AG04449 (cell line): ENCODE measurements around the gene ARHGAP26.

Source experiments
- CTCF ChIA-PET: fragments of 350-600 bp; formaldehyde crosslinking; extraction: SDS; loops from one replicate; lab custom pipeline; 2021; ENCODE audit warnings: antibody characterized with exemption; lab: Yijun Ruan, JAX
- POLR2A ChIA-PET: fragments of 400-600, 350-600 bp; formaldehyde crosslinking; extraction: SDS; loops from one replicate; lab custom pipeline; 2020; ENCODE audit warnings: antibody characterized with exemption, inconsistent platforms; lab: Yijun Ruan, JAX
- DNase-seq: peaks from one replicate; pipeline ENCODE4 v3.0.0-alpha.2; 2010; ENCODE audit warnings: low read depth, low spot score
- H3K4me3 ChIP-seq: 2 replicates; pipeline ENCODE4 v1.5.1; 2011; ENCODE audit warnings: low read depth, mild to moderate bottlenecking, control low read depth, low read length
- CTCF ChIP-seq: IDR thresholded peaks from one replicate; pipeline ENCODE4 v1.5.1; 2011; ENCODE audit warnings: mild to moderate bottlenecking, moderate library complexity, low read length, control low read depth, inconsistent platforms; ENCODE audit not compliant: insufficient read depth; ENCODE audit errors: missing control alignments

Gene ARHGAP26

GRCh38 chr5:142816531-142817430, 46.6 kb downstream of the ARHGAP26 start:
- no peak for TF ChIP-seq CTCF
- peak; percentile 29 for DNase-seq
- CTCF ChIA-PET, result no interaction called here

GRCh38 chr5:142817949-142818431, 47.8 kb downstream of the ARHGAP26 start:
- POLR2A ChIA-PET, result no interaction called here
- no peak overlapping the region for H3K4me3 ChIP-seq
- no peak for DNase-seq
- CTCF ChIA-PET, result interaction anchor here (0.6 to 0.9 kb wide), 3 partner anchors 10 to 105 kb away, joined by 3 read pairs; no protein-coding TSS in a partner anchor
- TF ChIP-seq CTCF, result no peak

More at GRCh38 chr5:142816531-142817430, 46.6 kb downstream of the ARHGAP26 start:
- POLR2A ChIA-PET, result no interaction called here
- no peak overlapping the region for H3K4me3 ChIP-seq

GRCh38 chr5:142819292-142819691, 49.1 kb downstream of the ARHGAP26 start:
- no peak overlapping the region for H3K4me3 ChIP-seq
- DNase-seq, result no peak
- TF ChIP-seq CTCF, result no peak
- CTCF ChIA-PET, result no interaction called here
- POLR2A ChIA-PET, result no interaction called here

GRCh38 chr5:142819825-142820224, 49.6 kb downstream of the ARHGAP26 start:
- CTCF ChIA-PET, result no interaction called here
- POLR2A ChIA-PET, result no interaction called here
- TF ChIP-seq CTCF, result no peak
- no peak overlapping the region for H3K4me3 ChIP-seq
- no peak for DNase-seq

- DNase-seq, result no peak
- ChIA-PET CTCF (interaction anchor here (1.2 to 1.7 kb wide), 5 partner anchors 23 to 107 kb away, joined by 3 to 7 read pairs (median 3); partner anchors contain the start of gene ARHGAP26), POLR2A (no interaction called here)
- H3K4me3 ChIP-seq, result no peak overlapping the region
- TF ChIP-seq CTCF, result no peak
Observed at GRCh38 chr5:142820447-142820846, 50.3 kb downstream of the ARHGAP26 start.
